Stromal cell of bone marrow (primary cell): ENCODE results near the gene COL11A1.

Source experiments
- DNase-seq: peaks from one replicate; pipeline ENCODE4 v3.0.0-alpha.2; 2012; ENCODE audit warnings: low read depth

The COL11A1 gene

DNA sequence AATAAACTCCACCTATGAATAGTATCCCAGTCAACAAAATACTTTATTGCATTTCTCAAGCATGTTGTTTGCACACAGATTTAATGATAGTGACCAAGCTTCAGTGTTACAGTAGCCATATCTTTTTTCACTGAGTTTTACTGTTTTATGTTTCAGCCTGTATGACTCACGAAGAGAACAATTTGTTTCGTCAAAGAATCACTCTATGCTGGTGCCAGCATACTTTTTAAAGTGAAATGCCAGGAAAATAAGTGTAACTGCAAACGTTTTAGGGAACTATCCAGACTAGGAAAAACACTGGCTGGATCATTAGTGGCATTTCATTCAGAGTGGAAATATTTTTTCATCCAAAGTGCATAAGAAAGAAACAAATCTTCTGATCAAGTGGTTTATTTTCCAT lies 210.8 kb downstream of the COL11A1 start:
- peak; percentile 84 for DNase-seq

- no peak for DNase-seq
Observed at GRCh38 chr1:102896771-102897170, 211.6 kb downstream of the COL11A1 start.

DNA sequence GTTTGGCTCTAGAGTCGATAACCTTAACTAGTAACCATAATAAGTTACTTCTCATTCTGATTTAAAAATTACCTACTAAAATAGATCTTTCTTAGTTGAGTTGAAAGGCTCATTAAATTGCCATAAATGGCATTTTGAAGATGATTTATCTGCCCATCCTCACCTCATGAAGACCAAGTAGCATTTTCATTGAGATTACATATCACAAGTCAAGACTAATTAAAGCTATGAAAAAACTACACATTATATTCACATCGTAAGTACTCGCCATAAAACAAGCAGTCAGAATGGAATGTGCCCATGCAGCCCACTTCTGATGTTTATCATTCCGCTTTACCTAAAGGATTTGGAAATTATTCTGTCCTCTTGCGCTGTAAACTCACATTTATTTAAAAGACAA lies 212.0 kb downstream of the COL11A1 start:
- DNase-seq = no peak

- peak; percentile 62 for DNase-seq
Observed at GRCh38 chr1:102891868-102892625, 216.3 kb downstream of the COL11A1 start.

DNA sequence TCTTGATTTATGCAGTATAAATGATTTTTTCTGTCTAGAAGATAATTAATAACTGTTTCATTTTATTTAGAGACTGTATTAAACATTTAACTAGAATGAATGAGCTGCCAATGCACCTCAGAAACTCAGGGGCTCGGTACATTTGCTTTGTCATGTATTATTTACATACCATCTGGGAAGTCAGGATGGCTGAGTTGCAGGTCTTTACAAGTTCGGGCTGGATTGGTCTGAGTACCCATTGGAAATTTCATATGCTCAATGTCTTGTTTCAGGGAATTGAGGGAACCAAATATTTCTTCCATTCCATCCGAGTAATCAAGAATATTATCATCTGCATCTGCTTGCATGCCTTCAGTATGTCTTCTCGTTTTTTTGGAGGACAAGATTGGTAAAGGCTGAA lies 221.7 kb downstream of the COL11A1 start:
- no peak for DNase-seq

- DNase-seq = no peak
Observed at GRCh38 chr1:102884238-102884637, 224.1 kb downstream of the COL11A1 start.

- DNase-seq = peak; percentile 52
Observed at GRCh38 chr1:102879439-102879993, 228.8 kb downstream of the COL11A1 start.

DNA sequence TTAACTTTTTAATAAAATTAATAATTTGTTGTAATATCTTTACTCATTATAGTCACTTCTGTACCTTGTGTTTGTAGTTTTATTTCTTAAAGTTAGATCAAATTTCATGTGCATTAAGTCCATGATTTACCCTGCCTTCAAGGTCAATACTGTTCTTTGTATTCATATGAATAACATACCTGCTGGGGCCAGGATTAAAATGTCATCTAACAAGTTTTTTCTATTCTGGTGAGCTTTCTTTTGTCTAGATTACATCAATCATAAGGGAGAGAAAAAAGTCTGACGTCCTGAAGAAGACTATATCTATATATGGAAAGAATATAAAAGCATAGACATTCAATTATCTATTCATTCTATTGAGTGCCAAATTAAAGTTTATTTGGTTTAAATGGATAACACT lies 232.6 kb downstream of the COL11A1 start:
- DNase-seq = no peak

DNA sequence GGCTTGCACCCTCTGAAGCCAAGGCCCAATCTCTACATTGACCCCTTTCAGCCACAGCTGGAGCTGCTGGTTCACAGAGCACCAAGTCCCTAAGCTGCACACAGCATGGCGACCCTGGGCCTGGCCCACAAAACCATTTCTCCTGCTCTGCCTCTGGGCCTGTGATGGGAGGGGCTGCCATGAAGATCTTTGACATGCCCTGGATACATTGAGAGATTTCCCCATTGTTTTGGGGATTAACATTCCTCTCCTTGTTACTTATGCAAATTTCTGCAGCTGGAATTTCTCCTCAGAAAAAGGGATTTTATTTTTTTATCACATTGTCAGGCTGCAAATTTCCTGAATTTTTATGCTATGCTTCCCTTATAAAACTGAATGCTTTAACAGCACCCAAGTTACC lies 235.8 kb downstream of the COL11A1 start:
- no peak for DNase-seq

GRCh38 chr1:102872097-102872496 lies 236.2 kb downstream of the COL11A1 start:
- DNase-seq = no peak

DNA sequence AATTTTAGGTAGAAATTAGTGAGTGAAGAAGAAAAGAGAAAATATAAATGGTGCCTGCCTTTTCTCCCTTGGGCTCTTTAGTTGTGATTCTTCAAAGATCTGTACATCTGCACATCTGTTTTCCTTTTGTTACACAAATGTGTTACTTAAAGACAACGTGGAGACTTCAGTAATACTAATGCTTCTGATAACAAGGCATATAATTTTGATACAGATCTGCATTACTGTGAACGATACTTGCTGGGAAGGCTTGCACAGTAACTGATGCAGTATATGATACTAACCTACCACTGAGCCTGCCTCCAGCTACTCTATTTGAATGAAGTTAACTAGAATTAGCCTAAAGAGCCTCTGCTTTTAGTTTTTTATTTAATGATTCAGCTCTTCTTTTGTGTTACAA lies 244.6 kb downstream of the COL11A1 start:
- DNase-seq = no peak

- no peak for DNase-seq
Observed at GRCh38 chr1:102861247-102861646, 247.1 kb downstream of the COL11A1 start.

GRCh38 chr1:102858695-102859094 lies 249.6 kb downstream of the COL11A1 start:
- no peak for DNase-seq

DNA sequence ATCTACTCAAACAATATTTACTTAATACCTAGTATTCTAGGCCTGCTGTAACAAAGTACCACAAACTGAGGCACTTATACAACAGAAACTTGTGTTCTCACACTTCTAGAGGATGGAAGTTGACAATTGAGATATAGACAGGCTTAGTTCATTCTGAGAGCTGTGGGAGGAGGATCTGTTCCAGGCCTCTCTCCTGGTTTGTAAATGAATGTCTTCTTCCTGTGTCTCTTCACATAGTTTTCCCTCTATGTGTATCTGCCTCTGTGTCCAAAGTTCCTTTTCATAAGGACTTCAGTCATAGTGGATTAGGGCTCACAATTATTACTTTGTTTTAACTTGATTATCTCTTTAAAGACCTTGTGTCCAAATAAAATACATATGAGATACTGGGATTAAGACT lies 251.1 kb downstream of the COL11A1 start:
- DNase-seq = no peak

DNA sequence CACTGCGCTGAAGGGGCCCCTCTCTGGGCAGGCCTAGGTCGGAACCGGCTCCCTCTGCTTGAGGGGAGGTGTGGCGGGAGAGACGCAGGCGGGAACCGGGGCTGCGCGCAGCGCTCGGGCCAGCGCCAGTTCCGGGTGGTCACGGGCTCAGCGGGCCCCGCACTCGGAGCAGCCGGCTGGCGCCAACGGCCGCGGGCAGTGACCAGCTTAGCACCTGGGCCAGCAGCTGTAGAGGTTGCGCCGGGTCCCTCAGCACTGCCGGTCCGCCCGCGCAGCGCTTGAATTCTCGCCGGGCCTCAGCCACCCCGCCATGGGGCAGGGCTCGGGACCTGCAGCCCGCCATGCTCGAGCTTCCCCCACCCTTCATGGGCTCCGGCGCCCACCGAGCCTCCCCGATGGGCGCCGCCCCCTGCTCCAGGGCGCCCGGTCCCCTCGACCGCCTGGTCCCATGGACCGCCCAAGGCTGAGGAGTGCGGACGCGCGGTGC lies 254.6 kb downstream of the COL11A1 start:
- no peak for DNase-seq

DNA sequence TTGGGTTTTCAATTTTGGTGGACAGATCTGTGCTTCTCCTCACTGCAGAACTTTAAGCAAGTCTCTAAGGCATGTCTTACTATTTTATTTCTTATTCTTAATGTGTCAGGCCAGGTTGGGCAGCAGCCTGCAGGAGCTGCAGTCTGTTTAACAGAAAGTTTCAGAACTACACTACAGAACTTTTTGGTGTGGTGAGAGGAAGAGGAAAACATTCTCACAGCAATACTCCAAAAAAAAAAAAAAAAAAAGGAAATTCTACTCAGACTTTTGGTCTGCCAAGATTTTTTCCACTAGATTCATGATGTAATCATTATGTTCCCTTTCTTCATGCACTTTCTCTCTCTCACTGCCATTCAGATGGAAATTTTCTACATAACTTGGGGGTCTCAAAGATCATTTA lies 255.2 kb downstream of the COL11A1 start:
- no peak for DNase-seq

GRCh38 chr1:102852613-102853012 lies 255.7 kb downstream of the COL11A1 start:
- DNase-seq = no peak

GRCh38 chr1:102851616-102852015 lies 256.7 kb downstream of the COL11A1 start:
- no peak for DNase-seq

- no peak for DNase-seq
Observed at GRCh38 chr1:102842606-102843005, 265.7 kb downstream of the COL11A1 start.

- DNase-seq = no peak
Observed at GRCh38 chr1:102840741-102841140, 267.6 kb downstream of the COL11A1 start.

DNA sequence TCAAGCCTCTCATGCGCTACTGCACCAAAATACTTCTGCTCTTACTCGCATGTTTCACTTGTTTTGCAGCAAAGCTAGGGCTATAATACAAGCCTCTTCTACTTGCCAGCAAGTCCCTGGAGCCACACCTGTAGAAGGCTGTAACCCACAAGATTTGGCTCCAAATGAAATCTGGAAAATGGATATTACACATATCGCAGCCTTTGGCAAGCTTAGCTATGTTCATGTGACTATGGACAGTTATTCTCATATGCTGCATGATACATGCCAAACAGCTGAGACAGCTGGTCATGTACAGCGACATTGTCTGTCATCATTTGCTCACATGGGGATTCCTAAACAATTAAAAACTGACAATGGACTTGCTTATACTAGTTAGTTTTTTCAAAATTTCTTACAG lies 270.3 kb downstream of the COL11A1 start:
- DNase-seq = no peak

DNA sequence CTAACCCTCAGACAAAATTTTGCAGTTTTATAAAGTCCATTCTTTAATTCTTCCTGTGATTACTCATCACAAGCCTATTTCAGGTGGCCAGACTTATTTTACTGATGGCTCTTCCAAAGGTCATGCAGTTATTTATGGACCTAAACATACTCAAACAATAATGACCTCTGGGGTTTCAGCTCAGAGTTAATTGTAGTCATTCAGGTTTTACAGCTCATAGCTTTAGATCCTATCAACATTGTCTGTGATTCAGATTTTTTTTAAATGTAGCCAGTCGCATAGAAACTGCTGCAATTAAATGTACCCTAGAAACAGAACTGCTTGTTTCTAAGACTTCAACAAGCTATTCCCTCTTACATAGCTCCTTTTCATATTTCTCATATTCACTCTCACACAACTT lies 270.8 kb downstream of the COL11A1 start:
- DNase-seq = no peak

DNA sequence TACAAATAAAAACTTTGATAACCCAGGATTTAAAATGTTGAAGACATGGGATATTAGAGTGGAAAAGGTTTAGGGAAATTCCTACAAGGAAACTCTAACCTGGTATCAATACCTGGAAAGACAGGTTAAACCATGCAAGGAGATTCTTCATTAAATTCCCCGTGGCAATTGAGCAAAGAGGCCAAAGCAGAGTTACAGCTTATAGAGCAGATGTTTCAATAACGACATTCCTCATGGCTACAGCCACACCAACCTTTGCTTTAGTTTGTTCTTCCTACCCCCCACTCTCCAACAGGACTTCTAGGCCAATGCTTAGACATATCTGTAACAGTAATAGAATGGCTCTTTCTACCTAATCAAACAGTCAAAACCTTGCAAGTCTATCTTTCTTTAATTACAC lies 271.3 kb downstream of the COL11A1 start:
- DNase-seq = no peak
